GM12878 (cell line): ENCODE measurements around the gene ZGLP1. TPM values are rescaled to one million over a fixed set of nuclear protein-coding genes. Genes with fewer than 3 reads are reported as not detected.

Experiments
- ATAC-seq: fragments of 200-7000 bp; cut with Tn5 transposase; 3 replicates; pipeline ENCODE4 v1.9.1; 2020; ENCODE audit warnings: mild to moderate bottlenecking, moderate library complexity
- BruUV-seq: library from RNA; stranded (reverse); fragments of 400-500 nt; replicated peaks from 2 replicates; lab custom pipeline; 2021; lab: Mats Ljungman, UMichigan
- CTCF ChIA-PET: fragments of 300-600 bp; sonication (Branson Sonifier 250); formaldehyde crosslinking; extraction: SDS; loops from one replicate; lab custom pipeline; 2021; ENCODE audit warnings: inconsistent platforms; lab: Yijun Ruan, JAX
- POLR2A ChIA-PET: fragments of 350-600 bp; formaldehyde crosslinking; extraction: SDS; loops from one replicate; lab custom pipeline; 2021; ENCODE audit warnings: inconsistent platforms; lab: Charles Lee
- RAD21 ChIA-PET: fragments of 300-600 bp; sonication (Branson Sonifier 250); formaldehyde crosslinking; loops from one replicate; lab custom pipeline; 2023; ENCODE audit warnings: antibody characterized with exemption; ENCODE audit not compliant: unreplicated experiment; lab: Charles Lee
- SMC1A ChIA-PET: fragments of 300-600 bp; sonication (Branson Sonifier 250); formaldehyde crosslinking; loops from one replicate; lab custom pipeline; 2023; ENCODE audit not compliant: unreplicated experiment, uncharacterized antibody; lab: Charles Lee
- DNase-seq: peaks from one replicate; pipeline ENCODE4 v3.0.0-alpha.2; 2011; ENCODE audit warnings: low read depth, low spot score
- FAIRE-seq: peaks from 3 replicates; lab custom pipeline; 2011; peaks lifted over from hg19 to GRCh38; lab: Jason Lieb, UNC
- H2AFZ ChIP-seq: 2 replicates; pipeline ENCODE4 v1.6.0; 2011; ENCODE audit warnings: low read depth, low read length, control low read depth; ENCODE audit not compliant: control insufficient read depth
- H3K27ac ChIP-seq: 2 replicates; pipeline ENCODE4 v1.5.1; 2011; ENCODE audit warnings: control low read depth; ENCODE audit not compliant: control insufficient read depth, insufficient read depth
- H3K27me3 ChIP-seq, 2 experiments: replicated peaks in 1 of 2; 2 replicates each; pipeline versions ENCODE4 v1.6.0 to v1.6.1; 2011; ENCODE audit warnings: low read length in 1 of 2; ENCODE audit not compliant: control insufficient read depth in 2 of 2, insufficient read depth in 2 of 2
- H3K36me3 ChIP-seq, 2 experiments: 2 replicates each; pipeline ENCODE4 v1.5.1; 2011; ENCODE audit warnings: low read length in 1 of 2; ENCODE audit not compliant: control insufficient read depth in 2 of 2, insufficient read depth in 2 of 2
- H3K4me1 ChIP-seq: 2 replicates; pipeline ENCODE4 v1.6.1; 2011; ENCODE audit warnings: mild to moderate bottlenecking, low read length, moderate library complexity, mixed read lengths; ENCODE audit not compliant: control insufficient read depth, insufficient read depth
- H3K4me2 ChIP-seq: 2 replicates; pipeline ENCODE4 v1.6.0; 2011; ENCODE audit warnings: control low read depth; ENCODE audit not compliant: control insufficient read depth, insufficient read depth
- H3K4me3 ChIP-seq: fragments of 200-600 bp; sonication (generic); 2 replicates; pipeline ENCODE4 v1.5.1; 2016
- H3K79me2 ChIP-seq: 2 replicates; pipeline ENCODE4 v1.6.0; 2011; ENCODE audit warnings: low read length; ENCODE audit not compliant: control insufficient read depth, insufficient read depth
- H3K9ac ChIP-seq: 2 replicates; pipeline ENCODE4 v1.8.0; 2011; ENCODE audit warnings: low read length, control low read depth, mixed read lengths; ENCODE audit not compliant: control insufficient read depth, insufficient read depth
- H3K9me3 ChIP-seq: replicated peaks from 3 replicates; pipeline ENCODE4 v1.5.1; 2011; ENCODE audit warnings: mild to moderate bottlenecking, low read length; ENCODE audit not compliant: control insufficient read depth, insufficient read depth
- H4K20me1 ChIP-seq: 2 replicates; pipeline ENCODE4 v1.6.0; 2011; ENCODE audit not compliant: control insufficient read depth, insufficient read depth
- ATF3 ChIP-seq: IDR thresholded peaks from 2 replicates; pipeline ENCODE4 v1.6.1; 2011; ENCODE audit warnings: low read depth, mild to moderate bottlenecking, low read length, moderate library complexity, borderline replicate concordance; ENCODE audit errors: extremely low read depth
- BCL3 ChIP-seq: IDR thresholded peaks from 2 replicates; pipeline ENCODE4 v1.6.1; 2011; ENCODE audit warnings: borderline replicate concordance, low read depth, mild to moderate bottlenecking, moderate library complexity, low read length; ENCODE audit not compliant: insufficient read depth, poor library complexity, severe bottlenecking
- EP300 ChIP-seq, 2 experiments: fragments of 150-350 bp in 1 of 2; IDR thresholded peaks; 2 replicates each; pipeline ENCODE4 v1.6.1; 2011 to 2012; ENCODE audit warnings: low read depth in 2 of 2, low read length in 2 of 2, borderline replicate concordance in 1 of 2, improper control_type of control experiment in 1 of 2, inconsistent platforms in 1 of 2; ENCODE audit not compliant: control insufficient read depth in 1 of 2
- GABPA ChIP-seq: IDR thresholded peaks from 2 replicates; pipeline ENCODE4 v1.6.1; 2014; ENCODE audit warnings: antibody characterized with exemption, low read depth, mild to moderate bottlenecking, inconsistent platforms
- HSF1 ChIP-seq: fragments of 150-350 bp; IDR thresholded peaks from 2 replicates; pipeline ENCODE4 v1.6.1; 2014; ENCODE audit warnings: mild to moderate bottlenecking, low read depth, low read length
- IKZF2 ChIP-seq, 2 experiments: fragments of 450-650 bp; IDR thresholded peaks; 2 replicates each; pipeline ENCODE4 v1.6.1; 2017; ENCODE audit warnings: mild to moderate bottlenecking in 2 of 2, moderate library complexity in 2 of 2
- IRF5 ChIP-seq: fragments of 450-650 bp; IDR thresholded peaks from 2 replicates; pipeline ENCODE4 v1.6.1; 2017; ENCODE audit warnings: borderline replicate concordance
- KLF5 ChIP-seq: fragments of 450-650 bp; IDR thresholded peaks from 2 replicates; pipeline ENCODE4 v1.6.1; 2014; ENCODE audit warnings: mild to moderate bottlenecking; ENCODE audit not compliant: partially characterized antibody
- MLLT1 ChIP-seq: fragments of 450-650 bp; IDR thresholded peaks from 2 replicates; pipeline ENCODE4 v1.6.1; 2016; ENCODE audit warnings: mild to moderate bottlenecking
- MXI1 ChIP-seq: fragments of 150-350 bp; IDR thresholded peaks from 2 replicates; pipeline ENCODE4 v1.6.1; 2011; ENCODE audit warnings: low read depth, mild to moderate bottlenecking, inconsistent platforms, low read length, improper control_type of control experiment
- MYC ChIP-seq: IDR thresholded peaks from 2 replicates; pipeline ENCODE4 v1.6.1; 2011; ENCODE audit warnings: mild to moderate bottlenecking, low read length, moderate library complexity, inconsistent platforms; ENCODE audit not compliant: insufficient read depth, insufficient replicate concordance, insufficient read length, severe bottlenecking
- RELA ChIP-seq: fragments of 450-650 bp; IDR thresholded peaks from 2 replicates; pipeline ENCODE4 v1.8.0; 2014; ENCODE audit warnings: borderline replicate concordance; ENCODE audit not compliant: partially characterized antibody
- SREBF2 ChIP-seq: IDR thresholded peaks from 2 replicates; pipeline ENCODE4 v1.6.1; 2012; ENCODE audit warnings: mild to moderate bottlenecking, low read length
- STAT1 ChIP-seq: fragments of 450-650 bp; conservative IDR thresholded peaks from 2 replicates; pipeline ENCODE4 v1.6.1; 2014; ENCODE audit warnings: antibody characterized with exemption, mild to moderate bottlenecking
- ZBED1 ChIP-seq: IDR thresholded peaks from 2 replicates; pipeline ENCODE4 v1.6.1; 2016; ENCODE audit warnings: borderline replicate concordance
- WGBS: methylation state at CpG from one replicate; pipeline ENCODE4 v1.1.6; 2016; ENCODE audit warnings: low lambda C conversion rate; ENCODE audit not compliant: insufficient replicate concordance, insufficient coverage; ENCODE audit errors: missing lambda C conversion rate; 5-methylcytosine and 5-hydroxymethylcytosine counted together
- in situ Hi-C: fragments of 300-500 bp; cut with MboI; formaldehyde crosslinking; loops from 9 replicates; pipeline ENCODE4 v1.14.3; 2018; ENCODE audit warnings: mixed read lengths
- intact Hi-C: fragments of 100-400 bp; cut with micrococcal nuclease; formaldehyde crosslinking; loops from one replicate; pipeline ENCODE4 v1.14.2; 2022; ENCODE audit not compliant: unreplicated experiment
- polyA plus RNA-seq, 11 experiments: library from polyadenylated mRNA; depleted of rRNA in 4 of 11; unstranded in 6 of 11; stranded (reverse) in 5 of 11; fragments of >200 nt; fragmentation: Nextera tagmentation in 4 of 11; fragmentation: Illumina TruSeq in 1 of 11; extraction: Ambion mirVana in 4 of 11; extraction: Trizol in 1 of 11; gene quantifications; 1 replicate in 1 of 11; 2 replicates in 10 of 11; pipeline versions ENCODE4 v1.2.1 to v1.2.3, GENCODE V29; 2011 to 2016; ENCODE audit warnings: inconsistent platforms in 2 of 11, missing spikeins in 2 of 11, low read depth in 1 of 11
- total RNA-seq, 4 experiments: library from RNA; depleted of rRNA in 3 of 4; stranded (reverse); fragments of >200 nt in 3 of 4; fragmentation: Illumina TruSeq in 1 of 4; extraction: Trizol in 1 of 4; gene quantifications; 2 replicates each; pipeline versions ENCODE4 v1.2.1 to v1.2.3, GENCODE V29; 2013 to 2021

The ZGLP1 gene
- total and polyA plus RNA-seq, 10 of the 15 experiments (the other 5 are each of a cell fraction or from before 2014, with no cell fraction given): 0.29 to 5.6 (median 1.3) TPM

GRCh38 chr19:10299545-10300458 lies 9.8 kb downstream of the ZGLP1 start:
- Histone ChIP-seq H3K9ac (no peak overlapping the region), H3K79me2 (no peaks in the 10 kb centered on the region), H3K36me3 (no peaks in the 10 kb centered on the region), H3K9me3 (no peaks in the 10 kb centered on the region), H2AFZ (peak overlapping the region; percentile 51), H3K4me3 (no peak overlapping the region), H4K20me1 (no peaks in the 10 kb centered on the region), H3K4me1 (peaks cover 8% of the 10 kb centered on the region), H3K27me3 (no peaks in the 10 kb centered on the region), H3K27ac (no peak overlapping the region), H3K4me2 (no peak overlapping the region)
- RAD21 ChIA-PET: interaction anchor here (0.7 to 1.2 kb wide), 4 partner anchors 10 to 89 kb away, joined by 3 to 4 read pairs (median 4); partner anchors contain the start of genes ICAM1 and ICAM5
- peak; percentile 18 for FAIRE-seq
- SMC1A ChIA-PET: interaction anchor here (0.9 to 1.6 kb wide), 4 partner anchors 10 to 45 kb away, joined by 3 to 6 read pairs (median 4); partner anchors contain the start of gene ICAM5
- DNase-seq: no peak
- in situ Hi-C loops (no loop called here), intact Hi-C loops (no loop called here)
- 29% methylated on average over 14 of the region's 14 CpGs for WGBS
- no TSS peak for BruUV-seq
- POLR2A ChIA-PET: interaction anchor here (0.6 to 1.3 kb wide), 2 partner anchors 10 to 28 kb away, joined by 3 to 4 read pairs; partner anchors contain the start of gene ICAM5
- CTCF ChIA-PET: interaction anchor here (0.7 to 2.5 kb wide), 4 partner anchors 29 to 89 kb away, joined by 3 to 7 read pairs (median 5); partner anchors contain the start of gene ICAM1
- no peak for ATAC-seq
- TF ChIP-seq IKZF2 (IDR thresholded peaks at IDR 0.05) (no peak), GABPA (no peak), EP300 (IDR thresholded peaks at IDR 0.05; ENCODE audit: borderline replicate concordance in 1 of 2, control insufficient read depth in 1 of 2, low read depth in 2 of 2, low read length in 2 of 2) (no peak), STAT1 (no peak), RELA (no peak), MXI1 (no peak), SREBF2 (no peak), BCL3 (no peak), IRF5 (no peak), HSF1 (no peak), MYC (no peak), ZBED1 (no peak), KLF5 (no peak), ATF3 (no peak), MLLT1 (no peak)
